SK-N-SH treated with all-trans-retinoic acid at 6 μM for 48 hours (cell line): ENCODE data around the gene FMN1.

Experiments used
- ATAC-seq: fragments of 200-7000 bp; cut with Tn5 transposase; 3 replicates; pipeline ENCODE4 v1.9.1; 2020; ENCODE audit warnings: mild to moderate bottlenecking, moderate library complexity
- ARNTL ChIP-seq: fragments of 450-650 bp; formaldehyde crosslinking; IDR thresholded peaks from 2 replicates; pipeline ENCODE4 v1.5.0; 2020; ENCODE audit warnings: low read depth, mild to moderate bottlenecking, moderate library complexity, borderline replicate concordance
- BACH2 ChIP-seq: fragments of 250-450 bp; sonication (Bioruptor Pico); IDR thresholded peaks from 2 replicates; pipeline ENCODE4 v1.9.0; 2021; ENCODE audit warnings: mild to moderate bottlenecking, borderline replicate concordance
- ESRRG ChIP-seq: fragments of 250-450 bp; sonication (Bioruptor Pico); IDR thresholded peaks from 2 replicates; pipeline ENCODE4 v1.6.1; 2021; ENCODE audit warnings: mild to moderate bottlenecking
- GLIS3 ChIP-seq: fragments of 250-450 bp; sonication (Bioruptor Pico); IDR thresholded peaks from 2 replicates; pipeline ENCODE4 v1.5.0; 2020; ENCODE audit warnings: mild to moderate bottlenecking, moderate library complexity
- OSR1 ChIP-seq: fragments of 250-450 bp; sonication (Bioruptor Pico); IDR thresholded peaks from 2 replicates; pipeline ENCODE4 v1.8.0; 2022; ENCODE audit warnings: moderate library complexity, mild to moderate bottlenecking, inconsistent platforms
- PPARA ChIP-seq: fragments of 250-450 bp; sonication (Bioruptor Pico); IDR thresholded peaks from 2 replicates; pipeline ENCODE4 v1.5.0; 2020; ENCODE audit warnings: mild to moderate bottlenecking, borderline replicate concordance
- RARB ChIP-seq: fragments of 250-450 bp; sonication (Bioruptor Pico); IDR thresholded peaks from 2 replicates; pipeline ENCODE4 v1.8.0; 2021; ENCODE audit warnings: mild to moderate bottlenecking, moderate library complexity
- SNAI2 ChIP-seq: fragments of 250-450 bp; sonication (Bioruptor Pico); IDR thresholded peaks from 2 replicates; pipeline ENCODE4 v1.5.0; 2020; ENCODE audit warnings: mild to moderate bottlenecking, moderate library complexity
- TCF4 ChIP-seq: fragments of 250-450 bp; sonication (Bioruptor Pico); IDR thresholded peaks from 2 replicates; pipeline ENCODE4 v1.8.0; 2021; ENCODE audit warnings: mild to moderate bottlenecking, moderate library complexity, borderline replicate concordance
- TOX ChIP-seq: fragments of 250-450 bp; sonication (Bioruptor Pico); IDR thresholded peaks from 2 replicates; pipeline ENCODE4 v1.8.0; 2021; ENCODE audit warnings: mild to moderate bottlenecking, moderate library complexity, borderline replicate concordance
- ZFP30 ChIP-seq: fragments of 450-650 bp; formaldehyde crosslinking; IDR thresholded peaks from 2 replicates; pipeline ENCODE4 v1.5.0; 2022; ENCODE audit warnings: mild to moderate bottlenecking, moderate library complexity
- ZNF565 ChIP-seq: fragments of 450-650 bp; formaldehyde crosslinking; conservative IDR thresholded peaks from 2 replicates; pipeline ENCODE4 v1.5.0; 2020; ENCODE audit warnings: low read depth, mild to moderate bottlenecking, moderate library complexity
- ZNF8 ChIP-seq: fragments of 450-650 bp; formaldehyde crosslinking; IDR thresholded peaks from 2 replicates; pipeline ENCODE4 v1.5.0; 2020; ENCODE audit warnings: mild to moderate bottlenecking, moderate library complexity
- TF ChIP-seq, protein P1 (sequence below): fragments of 250-450 bp; sonication (Bioruptor Pico); IDR thresholded peaks from 2 replicates; pipeline ENCODE4 v1.5.1; 2020; ENCODE audit warnings: low read depth, mild to moderate bottlenecking, moderate library complexity
- TF ChIP-seq, protein P2 (sequence below): fragments of 250-450 bp; sonication (Bioruptor Pico); IDR thresholded peaks from 2 replicates; pipeline ENCODE4 v1.5.0; 2020; ENCODE audit warnings: mild to moderate bottlenecking, moderate library complexity
- TF ChIP-seq, protein P3 (sequence below): fragments of 250-450 bp; sonication (Bioruptor Pico); IDR thresholded peaks from 2 replicates; pipeline ENCODE4 v1.8.0; 2021; ENCODE audit warnings: low read depth, mild to moderate bottlenecking, moderate library complexity, borderline replicate concordance
- TF ChIP-seq, protein P4 (sequence below): fragments of 250-450 bp; sonication (Bioruptor Pico); IDR thresholded peaks from 2 replicates; pipeline ENCODE4 v1.8.0; 2020; ENCODE audit warnings: mild to moderate bottlenecking, moderate library complexity, borderline replicate concordance
- TF ChIP-seq, protein P5 (sequence below): fragments of 250-450 bp; sonication (Bioruptor Pico); IDR thresholded peaks from 2 replicates; pipeline ENCODE4 v1.5.1; 2021; ENCODE audit warnings: mild to moderate bottlenecking, moderate library complexity

Gene FMN1

DNA sequence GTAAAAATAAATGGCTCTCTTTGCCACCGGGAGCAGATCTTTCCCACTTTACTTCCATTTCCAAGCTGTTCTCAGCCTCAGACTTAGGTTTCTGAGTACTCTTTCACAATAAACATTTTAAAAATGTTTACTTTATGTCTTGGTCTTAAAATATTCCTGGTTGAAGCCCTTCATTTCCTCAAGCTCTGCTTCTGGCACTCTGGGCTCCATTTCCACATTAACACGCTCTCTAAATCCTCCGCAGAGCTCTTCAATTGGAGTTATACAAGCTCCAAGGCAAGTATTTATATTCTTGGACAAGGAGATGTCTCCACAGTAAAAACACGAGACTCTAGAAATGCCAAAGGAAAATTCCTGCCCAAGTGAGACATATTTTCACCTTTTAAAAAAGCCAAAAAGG lies 307.4 kb downstream of the FMN1 start (continued):
- TF ChIP-seq SNAI2 (CRISPR knock-in tag) = no peak
- TF ChIP-seq ZFP30 (CRISPR knock-in tag) = no peak
- TF ChIP-seq RARB (CRISPR knock-in tag) = no peak
- no peak for TF ChIP-seq BACH2 (CRISPR knock-in tag)
- TF ChIP-seq ZNF565 (CRISPR knock-in tag) = no peak
- no peak for TF ChIP-seq ESRRG (CRISPR knock-in tag)

DNA sequence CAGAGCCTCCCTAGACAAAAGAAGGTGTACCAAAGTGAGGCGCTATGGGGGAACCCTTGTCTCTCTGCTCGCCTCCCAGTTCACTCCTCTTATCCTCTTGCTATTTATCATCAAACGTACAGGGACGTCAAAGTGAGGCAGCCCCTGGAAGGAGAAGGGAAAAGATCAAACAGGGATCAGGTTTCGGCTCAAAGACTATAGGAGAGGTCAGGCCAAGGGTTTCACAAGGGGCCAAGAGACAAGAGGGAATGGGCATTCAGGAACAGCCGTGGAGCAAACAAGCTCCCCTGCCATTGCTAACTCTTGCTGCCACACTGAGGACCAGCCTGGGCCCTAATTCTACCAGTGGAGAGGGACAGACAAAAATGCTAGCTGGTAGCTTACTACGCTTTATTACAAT lies 308.1 kb downstream of the FMN1 start:
- ATAC-seq = no peak
- no peak for TF ChIP-seq TOX (CRISPR knock-in tag)
- TF ChIP-seq RARB (CRISPR knock-in tag) = no peak
- TF ChIP-seq, protein P1, sequence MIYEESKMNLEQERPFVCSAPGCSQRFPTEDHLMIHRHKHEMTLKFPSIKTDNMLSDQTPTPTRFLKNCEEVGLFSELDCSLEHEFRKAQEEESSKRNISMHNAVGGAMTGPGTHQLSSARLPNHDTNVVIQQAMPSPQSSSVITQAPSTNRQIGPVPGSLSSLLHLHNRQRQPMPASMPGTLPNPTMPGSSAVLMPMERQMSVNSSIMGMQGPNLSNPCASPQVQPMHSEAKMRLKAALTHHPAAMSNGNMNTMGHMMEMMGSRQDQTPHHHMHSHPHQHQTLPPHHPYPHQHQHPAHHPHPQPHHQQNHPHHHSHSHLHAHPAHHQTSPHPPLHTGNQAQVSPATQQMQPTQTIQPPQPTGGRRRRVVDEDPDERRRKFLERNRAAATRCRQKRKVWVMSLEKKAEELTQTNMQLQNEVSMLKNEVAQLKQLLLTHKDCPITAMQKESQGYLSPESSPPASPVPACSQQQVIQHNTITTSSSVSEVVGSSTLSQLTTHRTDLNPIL = no peak
- TF ChIP-seq SNAI2 (CRISPR knock-in tag) = no peak

DNA sequence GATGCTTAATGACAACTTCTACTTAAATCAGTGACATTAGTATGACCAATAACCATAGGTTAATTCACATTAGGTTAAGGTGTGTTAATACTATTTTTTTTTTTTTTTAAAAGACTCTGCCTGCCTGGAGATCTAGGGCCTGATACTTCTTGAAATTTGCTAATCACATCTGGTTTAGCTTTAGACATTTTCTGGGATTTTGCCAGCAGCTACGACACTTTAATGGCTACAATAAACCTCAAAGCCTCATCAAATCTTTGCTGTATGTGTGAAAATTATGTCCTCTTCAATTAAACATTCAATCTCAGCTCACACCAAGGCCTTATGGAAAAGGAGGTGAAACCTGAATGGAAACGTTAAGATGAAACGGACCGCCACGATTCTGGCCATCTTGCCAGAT lies 308.8 kb downstream of the FMN1 start:
- TF ChIP-seq, protein P2, sequence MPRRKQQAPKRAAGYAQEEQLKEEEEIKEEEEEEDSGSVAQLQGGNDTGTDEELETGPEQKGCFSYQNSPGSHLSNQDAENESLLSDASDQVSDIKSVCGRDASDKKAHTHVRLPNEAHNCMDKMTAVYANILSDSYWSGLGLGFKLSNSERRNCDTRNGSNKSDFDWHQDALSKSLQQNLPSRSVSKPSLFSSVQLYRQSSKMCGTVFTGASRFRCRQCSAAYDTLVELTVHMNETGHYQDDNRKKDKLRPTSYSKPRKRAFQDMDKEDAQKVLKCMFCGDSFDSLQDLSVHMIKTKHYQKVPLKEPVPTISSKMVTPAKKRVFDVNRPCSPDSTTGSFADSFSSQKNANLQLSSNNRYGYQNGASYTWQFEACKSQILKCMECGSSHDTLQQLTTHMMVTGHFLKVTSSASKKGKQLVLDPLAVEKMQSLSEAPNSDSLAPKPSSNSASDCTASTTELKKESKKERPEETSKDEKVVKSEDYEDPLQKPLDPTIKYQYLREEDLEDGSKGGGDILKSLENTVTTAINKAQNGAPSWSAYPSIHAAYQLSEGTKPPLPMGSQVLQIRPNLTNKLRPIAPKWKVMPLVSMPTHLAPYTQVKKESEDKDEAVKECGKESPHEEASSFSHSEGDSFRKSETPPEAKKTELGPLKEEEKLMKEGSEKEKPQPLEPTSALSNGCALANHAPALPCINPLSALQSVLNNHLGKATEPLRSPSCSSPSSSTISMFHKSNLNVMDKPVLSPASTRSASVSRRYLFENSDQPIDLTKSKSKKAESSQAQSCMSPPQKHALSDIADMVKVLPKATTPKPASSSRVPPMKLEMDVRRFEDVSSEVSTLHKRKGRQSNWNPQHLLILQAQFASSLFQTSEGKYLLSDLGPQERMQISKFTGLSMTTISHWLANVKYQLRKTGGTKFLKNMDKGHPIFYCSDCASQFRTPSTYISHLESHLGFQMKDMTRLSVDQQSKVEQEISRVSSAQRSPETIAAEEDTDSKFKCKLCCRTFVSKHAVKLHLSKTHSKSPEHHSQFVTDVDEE (CRISPR knock-in tag) = no peak
- TF ChIP-seq ZFP30 (CRISPR knock-in tag) (no peak), SNAI2 (CRISPR knock-in tag) (no peak), GLIS3 (CRISPR knock-in tag) (no peak), TOX (CRISPR knock-in tag) (no peak), OSR1 (CRISPR knock-in tag) (no peak), RARB (CRISPR knock-in tag) (no peak), ZNF8 (CRISPR knock-in tag) (no peak), TCF4 (CRISPR knock-in tag) (no peak)
- TF ChIP-seq, protein P3, sequence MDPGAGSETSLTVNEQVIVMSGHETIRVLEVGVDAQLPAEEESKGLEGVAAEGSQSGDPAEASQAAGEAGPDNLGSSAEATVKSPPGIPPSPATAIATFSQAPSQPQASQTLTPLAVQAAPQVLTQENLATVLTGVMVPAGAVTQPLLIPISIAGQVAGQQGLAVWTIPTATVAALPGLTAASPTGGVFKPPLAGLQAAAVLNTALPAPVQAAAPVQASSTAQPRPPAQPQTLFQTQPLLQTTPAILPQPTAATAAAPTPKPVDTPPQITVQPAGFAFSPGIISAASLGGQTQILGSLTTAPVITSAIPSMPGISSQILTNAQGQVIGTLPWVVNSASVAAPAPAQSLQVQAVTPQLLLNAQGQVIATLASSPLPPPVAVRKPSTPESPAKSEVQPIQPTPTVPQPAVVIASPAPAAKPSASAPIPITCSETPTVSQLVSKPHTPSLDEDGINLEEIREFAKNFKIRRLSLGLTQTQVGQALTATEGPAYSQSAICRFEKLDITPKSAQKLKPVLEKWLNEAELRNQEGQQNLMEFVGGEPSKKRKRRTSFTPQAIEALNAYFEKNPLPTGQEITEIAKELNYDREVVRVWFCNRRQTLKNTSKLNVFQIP (CRISPR knock-in tag) = no peak
- TF ChIP-seq, protein P1 = no peak
- ATAC-seq = no peak

DNA sequence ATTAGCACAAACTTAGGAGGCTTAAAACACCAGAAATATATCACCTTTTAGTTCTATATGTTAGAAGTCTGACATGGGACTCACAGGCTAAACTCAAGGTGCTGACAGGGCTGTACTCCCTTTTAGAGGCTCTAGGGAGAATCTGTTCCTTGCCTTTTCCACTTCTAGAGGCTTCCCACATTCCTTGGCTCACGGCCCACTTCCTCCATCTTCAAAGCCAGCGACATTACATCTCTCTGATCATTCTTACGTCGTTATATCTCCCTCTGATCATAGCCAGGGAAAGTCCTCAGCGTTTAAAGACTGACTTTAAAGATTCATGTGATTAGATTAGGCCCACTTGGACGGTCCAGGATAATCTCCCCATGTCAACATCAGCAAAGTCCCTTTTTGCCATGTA lies 310.4 kb downstream of the FMN1 start:
- TF ChIP-seq TCF4 (CRISPR knock-in tag) = no peak
- TF ChIP-seq, protein P4, sequence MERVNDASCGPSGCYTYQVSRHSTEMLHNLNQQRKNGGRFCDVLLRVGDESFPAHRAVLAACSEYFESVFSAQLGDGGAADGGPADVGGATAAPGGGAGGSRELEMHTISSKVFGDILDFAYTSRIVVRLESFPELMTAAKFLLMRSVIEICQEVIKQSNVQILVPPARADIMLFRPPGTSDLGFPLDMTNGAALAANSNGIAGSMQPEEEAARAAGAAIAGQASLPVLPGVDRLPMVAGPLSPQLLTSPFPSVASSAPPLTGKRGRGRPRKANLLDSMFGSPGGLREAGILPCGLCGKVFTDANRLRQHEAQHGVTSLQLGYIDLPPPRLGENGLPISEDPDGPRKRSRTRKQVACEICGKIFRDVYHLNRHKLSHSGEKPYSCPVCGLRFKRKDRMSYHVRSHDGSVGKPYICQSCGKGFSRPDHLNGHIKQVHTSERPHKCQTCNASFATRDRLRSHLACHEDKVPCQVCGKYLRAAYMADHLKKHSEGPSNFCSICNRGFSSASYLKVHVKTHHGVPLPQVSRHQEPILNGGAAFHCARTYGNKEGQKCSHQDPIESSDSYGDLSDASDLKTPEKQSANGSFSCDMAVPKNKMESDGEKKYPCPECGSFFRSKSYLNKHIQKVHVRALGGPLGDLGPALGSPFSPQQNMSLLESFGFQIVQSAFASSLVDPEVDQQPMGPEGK = no peak
- no peak for TF ChIP-seq GLIS3 (CRISPR knock-in tag)
- TF ChIP-seq ZNF8 (CRISPR knock-in tag) = no peak
- no peak for TF ChIP-seq OSR1 (CRISPR knock-in tag)
- TF ChIP-seq TOX (CRISPR knock-in tag) = no peak
- no peak for TF ChIP-seq PPARA (CRISPR knock-in tag)
- TF ChIP-seq ARNTL (CRISPR knock-in tag) = no peak
- TF ChIP-seq, protein P2 (CRISPR knock-in tag) = no peak
- no peak for TF ChIP-seq RARB (CRISPR knock-in tag)
- TF ChIP-seq, protein P5, sequence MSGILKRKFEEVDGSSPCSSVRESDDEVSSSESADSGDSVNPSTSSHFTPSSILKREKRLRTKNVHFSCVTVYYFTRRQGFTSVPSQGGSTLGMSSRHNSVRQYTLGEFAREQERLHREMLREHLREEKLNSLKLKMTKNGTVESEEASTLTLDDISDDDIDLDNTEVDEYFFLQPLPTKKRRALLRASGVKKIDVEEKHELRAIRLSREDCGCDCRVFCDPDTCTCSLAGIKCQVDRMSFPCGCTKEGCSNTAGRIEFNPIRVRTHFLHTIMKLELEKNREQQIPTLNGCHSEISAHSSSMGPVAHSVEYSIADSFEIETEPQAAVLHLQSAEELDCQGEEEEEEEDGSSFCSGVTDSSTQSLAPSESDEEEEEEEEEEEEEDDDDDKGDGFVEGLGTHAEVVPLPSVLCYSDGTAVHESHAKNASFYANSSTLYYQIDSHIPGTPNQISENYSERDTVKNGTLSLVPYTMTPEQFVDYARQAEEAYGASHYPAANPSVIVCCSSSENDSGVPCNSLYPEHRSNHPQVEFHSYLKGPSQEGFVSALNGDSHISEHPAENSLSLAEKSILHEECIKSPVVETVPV (CRISPR knock-in tag) = no peak
- no peak for TF ChIP-seq SNAI2 (CRISPR knock-in tag)
- peak; percentile 61 for ATAC-seq
